HCT116 (cell line): Measurements from ENCODE around the gene DEFB108B.
"Not testable (repeated sequence)": the region's sequence is repeated elsewhere in the genome, so short reads cannot be mapped to it uniquely, and the experiment has no call there.

Source experiments
- ATF3 ChIP-seq: IDR thresholded peaks from 2 replicates; pipeline ENCODE4 v1.6.1; 2012
- CEBPB ChIP-seq: IDR thresholded peaks from 2 replicates; pipeline ENCODE4 v1.6.1; 2012; ENCODE audit warnings: low read depth
- EGR1 ChIP-seq: IDR thresholded peaks from 2 replicates; pipeline ENCODE4 v1.6.1; 2012; ENCODE audit warnings: low read depth
- POLR2A ChIP-seq: IDR thresholded peaks from 2 replicates; pipeline ENCODE4 v1.7.0; 2011; ENCODE audit warnings: borderline replicate concordance; ENCODE audit not compliant: insufficient read depth, insufficient read length; ENCODE audit errors: extremely low read depth
- POLR2AphosphoS5 ChIP-seq: IDR thresholded peaks from 2 replicates; pipeline ENCODE4 v1.6.1; 2011; ENCODE audit warnings: mild to moderate bottlenecking, low read depth, low read length, moderate library complexity
- SRF ChIP-seq: IDR thresholded peaks from 2 replicates; pipeline ENCODE4 v1.6.1; 2012; ENCODE audit warnings: low read depth
- TCF7L2 ChIP-seq: IDR thresholded peaks from 2 replicates; pipeline ENCODE4 v1.7.0; 2011; ENCODE audit warnings: borderline replicate concordance, inconsistent platforms; ENCODE audit not compliant: insufficient read depth, insufficient read length; ENCODE audit errors: extremely low read depth
- YY1 ChIP-seq: IDR thresholded peaks from 2 replicates; pipeline ENCODE4 v1.6.1; 2011; ENCODE audit warnings: low read length, low read depth, moderate library complexity, mild to moderate bottlenecking; ENCODE audit not compliant: insufficient replicate concordance; ENCODE audit errors: extremely low read depth
- ZBTB33 ChIP-seq: IDR thresholded peaks from 2 replicates; pipeline ENCODE4 v1.6.1; 2011; ENCODE audit warnings: mild to moderate bottlenecking, low read length, moderate library complexity; ENCODE audit not compliant: insufficient replicate concordance; ENCODE audit errors: extremely low read depth
- ZNF274 ChIP-seq: fragments of 200-500 bp; sonication (Bioruptor generic); IDR thresholded peaks from 2 replicates; pipeline ENCODE4 v1.6.1; 2014; ENCODE audit warnings: mild to moderate bottlenecking, low read depth, low read length, inconsistent platforms
- TF ChIP-seq, protein P1 (sequence below), 3 experiments: fragments of 200-600 bp in 1 of 3; sonication (generic) in 1 of 3; IDR thresholded peaks in 2 of 3; conservative IDR thresholded peaks in 1 of 3; 2 replicates each; pipeline ENCODE4 v1.5.1; 2012 to 2017; ENCODE audit warnings: low read depth in 2 of 3, low read length in 2 of 3, antibody characterized with exemption in 1 of 3, borderline replicate concordance in 1 of 3, control low read depth in 1 of 3, mild to moderate bottlenecking in 1 of 3, mixed read lengths in 1 of 3, mixed run types in 1 of 3, moderate library complexity in 1 of 3; ENCODE audit not compliant: insufficient read depth in 1 of 3
- TF ChIP-seq, protein P2 (sequence below): IDR thresholded peaks from 2 replicates; pipeline ENCODE4 v1.6.1; 2012

DNA sequence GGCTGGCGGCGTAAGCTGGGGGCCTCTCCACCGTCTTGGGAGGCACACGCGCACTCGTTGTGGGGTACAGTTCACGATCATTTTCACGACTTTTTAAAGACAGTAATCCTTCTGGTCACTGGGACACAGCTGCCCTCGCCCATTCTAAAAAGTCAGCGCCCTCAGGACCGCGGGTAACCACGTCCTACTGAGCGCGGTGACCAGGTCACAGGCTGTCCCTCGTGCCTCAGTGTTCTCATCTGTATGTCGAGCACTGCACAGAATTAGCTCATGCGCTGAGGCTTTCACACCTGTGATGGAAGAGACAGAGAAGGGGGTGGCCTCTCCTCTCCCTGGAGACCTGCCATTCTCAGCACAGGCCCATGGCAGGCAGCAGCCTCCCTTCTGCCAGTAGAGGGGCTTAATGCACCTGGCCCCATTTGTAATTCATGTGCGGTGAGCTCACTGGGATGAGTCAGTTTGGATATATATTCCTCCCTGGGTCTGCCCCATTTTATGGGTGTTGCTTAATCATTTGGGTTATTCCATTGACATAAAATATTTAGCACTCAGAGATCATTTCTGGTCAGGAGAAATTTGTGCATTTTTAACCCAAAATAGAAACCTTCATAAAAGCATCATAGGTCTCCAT lies 45.1 kb upstream of the DEFB108B start:
- not testable (repeated sequence) for TF ChIP-seq POLR2AphosphoS5, ATF3, SRF, ZBTB33, POLR2A, EGR1, YY1, CEBPB, ZNF274, TCF7L2
- TF ChIP-seq, protein P1, sequence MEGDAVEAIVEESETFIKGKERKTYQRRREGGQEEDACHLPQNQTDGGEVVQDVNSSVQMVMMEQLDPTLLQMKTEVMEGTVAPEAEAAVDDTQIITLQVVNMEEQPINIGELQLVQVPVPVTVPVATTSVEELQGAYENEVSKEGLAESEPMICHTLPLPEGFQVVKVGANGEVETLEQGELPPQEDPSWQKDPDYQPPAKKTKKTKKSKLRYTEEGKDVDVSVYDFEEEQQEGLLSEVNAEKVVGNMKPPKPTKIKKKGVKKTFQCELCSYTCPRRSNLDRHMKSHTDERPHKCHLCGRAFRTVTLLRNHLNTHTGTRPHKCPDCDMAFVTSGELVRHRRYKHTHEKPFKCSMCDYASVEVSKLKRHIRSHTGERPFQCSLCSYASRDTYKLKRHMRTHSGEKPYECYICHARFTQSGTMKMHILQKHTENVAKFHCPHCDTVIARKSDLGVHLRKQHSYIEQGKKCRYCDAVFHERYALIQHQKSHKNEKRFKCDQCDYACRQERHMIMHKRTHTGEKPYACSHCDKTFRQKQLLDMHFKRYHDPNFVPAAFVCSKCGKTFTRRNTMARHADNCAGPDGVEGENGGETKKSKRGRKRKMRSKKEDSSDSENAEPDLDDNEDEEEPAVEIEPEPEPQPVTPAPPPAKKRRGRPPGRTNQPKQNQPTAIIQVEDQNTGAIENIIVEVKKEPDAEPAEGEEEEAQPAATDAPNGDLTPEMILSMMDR (IDR thresholded peaks at IDR 0.05 in 2 of 3, conservative IDR thresholded peaks at IDR 0.05 in 1 of 3; ENCODE audit: borderline replicate concordance in 1 of 3, insufficient read depth in 1 of 3, low read depth in 2 of 3, low read length in 2 of 3): not testable (repeated sequence)
- TF ChIP-seq, protein P2, sequence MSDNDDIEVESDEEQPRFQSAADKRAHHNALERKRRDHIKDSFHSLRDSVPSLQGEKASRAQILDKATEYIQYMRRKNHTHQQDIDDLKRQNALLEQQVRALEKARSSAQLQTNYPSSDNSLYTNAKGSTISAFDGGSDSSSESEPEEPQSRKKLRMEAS: peak; percentile 3; the same call in 1 of the 2 replicates
